ENCODE data around the gene PCDHA7.
"Not testable (repeated sequence)": the region's sequence is repeated elsewhere in the genome, so short reads cannot be mapped to it uniquely, and the experiment has no call there.

- TF ChIP-seq POLR2A, POLR2AphosphoS5 (IDR thresholded peaks at IDR 0.05): not testable (repeated sequence)
- TF ChIP-seq, protein P1, sequence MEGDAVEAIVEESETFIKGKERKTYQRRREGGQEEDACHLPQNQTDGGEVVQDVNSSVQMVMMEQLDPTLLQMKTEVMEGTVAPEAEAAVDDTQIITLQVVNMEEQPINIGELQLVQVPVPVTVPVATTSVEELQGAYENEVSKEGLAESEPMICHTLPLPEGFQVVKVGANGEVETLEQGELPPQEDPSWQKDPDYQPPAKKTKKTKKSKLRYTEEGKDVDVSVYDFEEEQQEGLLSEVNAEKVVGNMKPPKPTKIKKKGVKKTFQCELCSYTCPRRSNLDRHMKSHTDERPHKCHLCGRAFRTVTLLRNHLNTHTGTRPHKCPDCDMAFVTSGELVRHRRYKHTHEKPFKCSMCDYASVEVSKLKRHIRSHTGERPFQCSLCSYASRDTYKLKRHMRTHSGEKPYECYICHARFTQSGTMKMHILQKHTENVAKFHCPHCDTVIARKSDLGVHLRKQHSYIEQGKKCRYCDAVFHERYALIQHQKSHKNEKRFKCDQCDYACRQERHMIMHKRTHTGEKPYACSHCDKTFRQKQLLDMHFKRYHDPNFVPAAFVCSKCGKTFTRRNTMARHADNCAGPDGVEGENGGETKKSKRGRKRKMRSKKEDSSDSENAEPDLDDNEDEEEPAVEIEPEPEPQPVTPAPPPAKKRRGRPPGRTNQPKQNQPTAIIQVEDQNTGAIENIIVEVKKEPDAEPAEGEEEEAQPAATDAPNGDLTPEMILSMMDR (IDR thresholded peaks at IDR 0.05), result not testable (repeated sequence)
These were observed 42.6 kb downstream of the PCDHA7 start for GRCh38 chr5:140876541-140877261.
